OCI-LY7 (cell line): ENCODE measurements around the gene SPACDR. TPM values are rescaled to one million over a fixed set of nuclear protein-coding genes. Genes with fewer than 3 reads are reported as not detected.

Experiments
- BruUV-seq: library from RNA; stranded (reverse); fragments of 400-500 nt; replicated peaks from 2 replicates; lab custom pipeline; 2021; lab: Mats Ljungman, UMichigan
- CTCF ChIA-PET: fragments of 300-600 bp; sonication (Branson Sonifier 250); formaldehyde crosslinking; loops from one replicate; lab custom pipeline; 2022; ENCODE audit warnings: antibody characterized with exemption; ENCODE audit not compliant: unreplicated experiment; lab: Charles Lee
- POLR2A ChIA-PET: fragments of 300-600 bp; sonication (Branson Sonifier 250); formaldehyde crosslinking; loops from one replicate; lab custom pipeline; 2022; ENCODE audit warnings: antibody characterized with exemption; lab: Charles Lee
- DNase-seq: peaks from one replicate; pipeline ENCODE4 v3.0.0-alpha.2; 2015; ENCODE audit warnings: low spot score
- H2AFZ ChIP-seq: fragments of 200-600 bp; sonication (generic), shearing (Covaris generic); 2 replicates; pipeline ENCODE4 v1.6.1; 2014; ENCODE audit warnings: mild to moderate bottlenecking, antibody characterized with exemption, low read length, moderate library complexity
- H3K27ac ChIP-seq: fragments of 200-600 bp; sonication (generic); 2 replicates; pipeline ENCODE4 v1.5.1; 2014; ENCODE audit warnings: mixed run types, low read depth, mild to moderate bottlenecking, moderate library complexity, low read length, inconsistent platforms; ENCODE audit not compliant: poor library complexity, severe bottlenecking
- H3K36me3 ChIP-seq: fragments of 200-600 bp; sonication (generic); 2 replicates; pipeline ENCODE4 v1.6.1; 2014; ENCODE audit warnings: mild to moderate bottlenecking, antibody characterized with exemption, low read length, moderate library complexity, mixed read lengths; ENCODE audit not compliant: insufficient read depth
- H3K4me1 ChIP-seq: fragments of 200-600 bp; sonication (generic); 2 replicates; pipeline ENCODE4 v1.5.1; 2014; ENCODE audit warnings: mild to moderate bottlenecking, low read length; ENCODE audit not compliant: insufficient read depth, poor library complexity, severe bottlenecking
- H3K4me2 ChIP-seq: fragments of 200-600 bp; sonication (generic); 2 replicates; pipeline ENCODE4 v1.6.1; 2014; ENCODE audit warnings: mild to moderate bottlenecking, low read length
- H3K4me3 ChIP-seq: fragments of 200-600 bp; sonication (generic); 2 replicates; pipeline ENCODE4 v1.5.1; 2014; ENCODE audit warnings: mild to moderate bottlenecking, low read depth, low read length; ENCODE audit not compliant: poor library complexity, severe bottlenecking
- H3K79me2 ChIP-seq: fragments of 200-600 bp; sonication (generic); 2 replicates; pipeline ENCODE4 v1.6.1; 2016; ENCODE audit warnings: low read depth, mild to moderate bottlenecking, low read length, moderate library complexity, mixed read lengths; ENCODE audit not compliant: insufficient read depth
- H3K9me2 ChIP-seq: fragments of 200-600 bp; sonication (generic); 2 replicates; pipeline ENCODE4 v1.6.1; 2016; ENCODE audit warnings: mild to moderate bottlenecking, low read length, mixed read lengths; ENCODE audit not compliant: insufficient read depth
- H3K9me3 ChIP-seq: fragments of 200-600 bp; sonication (generic); 2 replicates; pipeline ENCODE4 v1.6.1; 2014; ENCODE audit warnings: mild to moderate bottlenecking, mixed run types, low read length, mixed read lengths
- H4K20me1 ChIP-seq: fragments of 200-600 bp; sonication (generic); 2 replicates; pipeline ENCODE4 v1.6.1; 2014; ENCODE audit warnings: mild to moderate bottlenecking, antibody characterized with exemption, low read length, moderate library complexity, mixed read lengths; ENCODE audit not compliant: insufficient read depth
- CTCF ChIP-seq: fragments of 200-600 bp; sonication (generic); conservative IDR thresholded peaks from 2 replicates; pipeline ENCODE4 v1.5.1; 2014; ENCODE audit warnings: mild to moderate bottlenecking, antibody characterized with exemption, low read length, moderate library complexity, mixed read lengths
- EZH2phosphoT487 ChIP-seq: fragments of 200-600 bp; sonication (generic); IDR thresholded peaks from 2 replicates; pipeline ENCODE4 v1.6.1; 2018; ENCODE audit warnings: low read depth, borderline replicate concordance, mild to moderate bottlenecking, mixed run types, antibody characterized with exemption, low read length, moderate library complexity, mixed read lengths
- intact Hi-C: fragments of 100-400 bp; cut with micrococcal nuclease; formaldehyde crosslinking; loops from one replicate; pipeline ENCODE4 v1.10.0; 2022; ENCODE audit not compliant: unreplicated experiment
- total RNA-seq, 2 experiments: library from RNA; depleted of rRNA in 1 of 2; stranded (reverse); fragments of >200 nt in 1 of 2; shearing (Covaris generic) in 1 of 2; gene quantifications; 2 replicates each; pipeline ENCODE4 v1.2.3, GENCODE V29; 2014 to 2022

SPACDR gene
- total RNA-seq, 2 experiments from 2014 or later, result 1.6 to 2.4 TPM

GRCh38 chr7:100490483-100491191 is 26.6 kb upstream of the SPACDR start:
- Histone ChIP-seq H3K4me1 (peaks cover 18% of the 10 kb centered on the region), H4K20me1 (no peaks in the 10 kb centered on the region), H3K79me2 (no peaks in the 10 kb centered on the region), H3K9me3 (no peaks in the 10 kb centered on the region), H3K36me3 (no peaks in the 10 kb centered on the region), H3K4me3 (no peak overlapping the region), H3K9me2 (no peaks in the 10 kb centered on the region), H3K27ac (no peak overlapping the region), H3K4me2 (no peak overlapping the region), H2AFZ (no peak overlapping the region)
- BruUV-seq, result no TSS peak
- ChIA-PET CTCF (no interaction called here), POLR2A (no interaction called here)
- no peak for DNase-seq
- TF ChIP-seq CTCF, result no peak
- intact Hi-C loops, result no loop called here

- POLR2A ChIA-PET, result no interaction called here
- no peaks in the 10 kb centered on the region for H3K9me3 ChIP-seq
- no peak overlapping the region for H3K27ac ChIP-seq
- BruUV-seq, result no TSS peak
- CTCF ChIA-PET, result no interaction called here
- H3K4me3 ChIP-seq, result no peak overlapping the region
- DNase-seq, result peak; percentile 85
- TF ChIP-seq CTCF (no peak), EZH2phosphoT487 (no peak)
- intact Hi-C loops, result no loop called here
- peaks cover 18% of the 10 kb centered on the region for H3K4me1 ChIP-seq
- H2AFZ ChIP-seq, result no peak overlapping the region
- H3K79me2 ChIP-seq, result no peaks in the 10 kb centered on the region
- no peaks in the 10 kb centered on the region for H4K20me1 ChIP-seq
- no peaks in the 10 kb centered on the region for H3K36me3 ChIP-seq
- no peaks in the 10 kb centered on the region for H3K9me2 ChIP-seq
- no peak overlapping the region for H3K4me2 ChIP-seq
These were observed 25.8 kb upstream of the SPACDR start for GRCh38 chr7:100489824-100490223.

- H3K4me3 ChIP-seq, result no peak overlapping the region
- no TSS peak for BruUV-seq
- H3K79me2 ChIP-seq, result no peaks in the 10 kb centered on the region
- H3K9me3 ChIP-seq, result no peaks in the 10 kb centered on the region
- H4K20me1 ChIP-seq, result no peaks in the 10 kb centered on the region
- no peaks in the 10 kb centered on the region for H3K9me2 ChIP-seq
- H3K4me1 ChIP-seq, result peaks cover 18% of the 10 kb centered on the region
- ChIA-PET POLR2A (no interaction called here), CTCF (no interaction called here)
- H3K36me3 ChIP-seq, result no peaks in the 10 kb centered on the region
- no peak overlapping the region for H3K4me2 ChIP-seq
- H2AFZ ChIP-seq, result no peak overlapping the region
- TF ChIP-seq EZH2phosphoT487 (no peak), CTCF (no peak)
- intact Hi-C loops, result no loop called here
- DNase-seq, result no peak
- no peak overlapping the region for H3K27ac ChIP-seq
These were observed 25.1 kb upstream of the SPACDR start for GRCh38 chr7:100489121-100489520.
